Thyroid gland (tissue), 4 donors: Measurements from ENCODE around the gene ARHGEF26. TPM values are rescaled to one million over a fixed set of nuclear protein-coding genes. Genes with fewer than 3 reads are reported as not detected.

ENCODE experiments used
- DNase-seq, 2 donors: peaks; one replicate each; pipeline ENCODE4 v3.0.0-alpha.2; 2019
- H3K27ac ChIP-seq, 3 donors: fragments of 200-600 bp; sonication (generic); 1 replicate in 2 of 3; 2 replicates in 1 of 3; pipeline ENCODE4 v1.5.1; 2016 to 2019; ENCODE audit warnings: mild to moderate bottlenecking in 1 of 3, moderate library complexity in 1 of 3
- H3K27me3 ChIP-seq: fragments of 200-600 bp; sonication (generic); one replicate; pipeline ENCODE4 v1.5.1; 2019
- H3K36me3 ChIP-seq, 2 donors: fragments of 200-600 bp; sonication (generic); one replicate each; pipeline ENCODE4 v1.5.1; 2016 to 2019
- H3K4me1 ChIP-seq, 2 donors: fragments of 200-600 bp; sonication (generic); one replicate each; pipeline ENCODE4 v1.5.1; 2017 to 2019
- H3K4me3 ChIP-seq, 3 donors: fragments of 200-600 bp; sonication (generic); replicated peaks in 1 of 3; 1 replicate in 2 of 3; 2 replicates in 1 of 3; pipeline ENCODE4 v1.5.1; 2016; ENCODE audit warnings: mild to moderate bottlenecking in 1 of 3
- H3K9me3 ChIP-seq: fragments of 200-600 bp; sonication (generic); one replicate; pipeline ENCODE4 v1.5.1; 2017
- POLR2A ChIP-seq, 2 donors: fragments of 450-650 bp; IDR thresholded peaks; one replicate each; pipeline ENCODE4 v1.6.1; 2017; ENCODE audit warnings: antibody characterized with exemption in 2 of 2, mild to moderate bottlenecking in 2 of 2, moderate library complexity in 1 of 2
- WGBS, 2 donors: methylation state at CpG; one replicate each; pipeline ENCODE4 v1.1.5; 2017; 5-methylcytosine and 5-hydroxymethylcytosine counted together
- intact Hi-C: fragments of 100-400 bp; cut with DNase I; formaldehyde crosslinking; loops from one replicate; pipeline ENCODE4 v1.15.1; 2023
- total RNA-seq, 4 donors: library from RNA; depleted of rRNA; stranded (reverse); fragments of >200 nt; gene quantifications; one replicate each; pipeline ENCODE4 v1.2.3, GENCODE V29; 2016
- TF ChIP-seq, protein P1 (sequence below), 6 experiments: fragments of 200-600 bp in 3 of 6; fragments of 450-650 bp in 3 of 6; sonication (generic) in 3 of 6; IDR thresholded peaks; one replicate each; pipeline ENCODE4 v1.5.1; 2016 to 2019; ENCODE audit warnings: antibody characterized with exemption in 6 of 6, mild to moderate bottlenecking in 2 of 6, inconsistent platforms in 1 of 6, moderate library complexity in 1 of 6

The ARHGEF26 gene
- total RNA-seq, 4 donors from 2014 or later, result 15.8 to 18.0 (median 16.9) TPM

- H3K4me3 ChIP-seq, result no peak overlapping the region
Measured at GRCh38 chr3:154130540-154130939, 9.3 kb downstream of the ARHGEF26 start.

DNA sequence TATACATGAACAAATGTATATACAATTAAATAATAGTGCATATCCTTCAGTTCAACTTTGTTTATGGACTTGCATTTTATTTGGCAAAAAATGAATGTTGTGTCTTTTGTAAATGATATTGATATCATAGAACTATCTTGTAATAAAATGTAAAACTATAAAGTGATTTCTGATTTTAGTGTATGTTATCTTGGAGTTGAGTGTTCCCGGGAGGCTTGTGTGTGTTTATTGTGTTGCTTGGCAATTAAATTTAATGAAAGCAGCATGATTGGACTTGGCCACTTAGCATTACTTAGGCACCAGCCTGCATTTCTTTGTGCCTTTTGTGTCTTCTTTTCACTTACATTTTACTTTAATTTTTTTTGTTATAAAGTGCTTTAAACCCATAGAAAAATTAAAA lies 10.6 kb downstream of the ARHGEF26 start:
- no peaks in the 10 kb centered on the region for H3K27me3 ChIP-seq
- no peak overlapping the region for H3K4me3 ChIP-seq
- 76 to 77% methylated on average over 1 of the region's 1 CpG for WGBS, 2 donors
- no peaks in the 10 kb centered on the region for H3K9me3 ChIP-seq
- no peak overlapping the region for H3K27ac ChIP-seq
- DNase-seq, result no peak
- intact Hi-C loops, result loop anchor here (10.0 kb wide), 1 partner anchor 113 kb away; no protein-coding TSS in a partner anchor
- no peaks in the 10 kb centered on the region for H3K4me1 ChIP-seq
- H3K36me3 ChIP-seq, result no peaks in the 10 kb centered on the region
- TF ChIP-seq, protein P1, sequence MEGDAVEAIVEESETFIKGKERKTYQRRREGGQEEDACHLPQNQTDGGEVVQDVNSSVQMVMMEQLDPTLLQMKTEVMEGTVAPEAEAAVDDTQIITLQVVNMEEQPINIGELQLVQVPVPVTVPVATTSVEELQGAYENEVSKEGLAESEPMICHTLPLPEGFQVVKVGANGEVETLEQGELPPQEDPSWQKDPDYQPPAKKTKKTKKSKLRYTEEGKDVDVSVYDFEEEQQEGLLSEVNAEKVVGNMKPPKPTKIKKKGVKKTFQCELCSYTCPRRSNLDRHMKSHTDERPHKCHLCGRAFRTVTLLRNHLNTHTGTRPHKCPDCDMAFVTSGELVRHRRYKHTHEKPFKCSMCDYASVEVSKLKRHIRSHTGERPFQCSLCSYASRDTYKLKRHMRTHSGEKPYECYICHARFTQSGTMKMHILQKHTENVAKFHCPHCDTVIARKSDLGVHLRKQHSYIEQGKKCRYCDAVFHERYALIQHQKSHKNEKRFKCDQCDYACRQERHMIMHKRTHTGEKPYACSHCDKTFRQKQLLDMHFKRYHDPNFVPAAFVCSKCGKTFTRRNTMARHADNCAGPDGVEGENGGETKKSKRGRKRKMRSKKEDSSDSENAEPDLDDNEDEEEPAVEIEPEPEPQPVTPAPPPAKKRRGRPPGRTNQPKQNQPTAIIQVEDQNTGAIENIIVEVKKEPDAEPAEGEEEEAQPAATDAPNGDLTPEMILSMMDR (IDR thresholded peaks at IDR 0.05), result no peak
- TF ChIP-seq POLR2A (IDR thresholded peaks at IDR 0.05), result no peak

More at GRCh38 chr3:154130540-154130939, 9.3 kb downstream of the ARHGEF26 start:
- no peak overlapping the region for H3K27ac ChIP-seq
- no peaks in the 10 kb centered on the region for H3K27me3 ChIP-seq
- intact Hi-C loops, result loop anchor here (10.0 kb wide), 1 partner anchor 114 kb away; no protein-coding TSS in a partner anchor
- no peaks in the 10 kb centered on the region for H3K4me1 ChIP-seq
- no peaks in the 10 kb centered on the region for H3K36me3 ChIP-seq
- no peak for TF ChIP-seq POLR2A (IDR thresholded peaks at IDR 0.05)
- TF ChIP-seq, protein P1 (IDR thresholded peaks at IDR 0.05), result no peak
- no peaks in the 10 kb centered on the region for H3K9me3 ChIP-seq
- no peak for DNase-seq
- 79 to 86% methylated on average over 3 of the region's 3 CpGs for WGBS, 2 donors

GRCh38 chr3:154132777-154133375 lies 11.7 kb downstream of the ARHGEF26 start:
- Histone ChIP-seq H3K27ac (no peak overlapping the region), H3K4me1 (no peaks in the 10 kb centered on the region), H3K9me3 (no peaks in the 10 kb centered on the region), H3K27me3 (no peaks in the 10 kb centered on the region), H3K36me3 (no peaks in the 10 kb centered on the region), H3K4me3 (no peak overlapping the region)
- WGBS, 2 donors, result 91 to 92% methylated on average over 6 of the region's 6 CpGs
- no peak for TF ChIP-seq POLR2A (IDR thresholded peaks at IDR 0.05)
- TF ChIP-seq, protein P1 (IDR thresholded peaks at IDR 0.05), result no peak
- intact Hi-C loops, result loop anchor here (10.0 kb wide), 1 partner anchor 112 kb away; no protein-coding TSS in a partner anchor
- no peak for DNase-seq

DNA sequence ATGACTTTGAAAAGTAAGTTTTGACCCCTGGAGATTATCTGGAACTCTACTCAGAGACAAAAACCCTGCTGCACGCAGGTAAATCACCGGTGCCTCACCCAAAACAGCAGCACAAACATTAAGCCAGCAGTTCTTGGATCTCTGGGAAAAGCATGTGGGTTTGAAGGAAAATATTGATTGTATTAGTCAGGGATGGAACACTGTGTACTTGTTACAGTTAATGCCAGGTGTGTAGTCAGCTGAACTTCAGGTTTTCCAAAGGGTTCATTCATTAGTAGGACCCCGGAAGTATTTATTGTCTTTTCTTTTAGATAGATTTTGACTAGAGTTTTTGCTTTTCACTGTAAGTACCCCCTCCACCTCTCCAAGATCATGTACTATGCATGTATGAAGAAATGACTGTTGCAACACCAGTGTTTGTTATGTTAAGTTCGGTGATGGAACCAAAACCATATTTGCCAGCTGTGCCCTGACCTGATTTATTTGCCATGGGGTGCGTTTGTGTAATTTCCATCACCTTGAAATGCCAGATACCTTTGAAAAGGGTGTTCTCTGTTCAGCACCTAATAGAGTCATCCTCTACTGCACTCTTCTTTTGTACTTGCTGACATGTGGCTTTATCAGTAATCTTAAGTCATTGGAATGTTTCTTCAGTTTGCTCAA lies 14.5 kb downstream of the ARHGEF26 start:
- TF ChIP-seq, protein P1 (IDR thresholded peaks at IDR 0.05), result no peak
- TF ChIP-seq POLR2A (IDR thresholded peaks at IDR 0.05), result no peak
- intact Hi-C loops, result loop anchor here (10.0 kb wide), 1 partner anchor 109 kb away; no protein-coding TSS in a partner anchor
- Histone ChIP-seq H3K4me1 (no peaks in the 10 kb centered on the region), H3K27ac (no peak overlapping the region), H3K36me3 (no peaks in the 10 kb centered on the region), H3K27me3 (no peaks in the 10 kb centered on the region), H3K4me3 (no peak overlapping the region), H3K9me3 (no peaks in the 10 kb centered on the region)
- WGBS, 2 donors, result 90 to 91% methylated on average over 5 of the region's 5 CpGs
- no peak for DNase-seq

GRCh38 chr3:154137036-154137435 lies 15.8 kb downstream of the ARHGEF26 start:
- Histone ChIP-seq H3K27me3 (no peaks in the 10 kb centered on the region), H3K4me1 (no peaks in the 10 kb centered on the region), H3K9me3 (no peaks in the 10 kb centered on the region), H3K36me3 (no peaks in the 10 kb centered on the region), H3K27ac (no peak overlapping the region), H3K4me3 (no peak overlapping the region)
- TF ChIP-seq POLR2A (IDR thresholded peaks at IDR 0.05), result no peak
- TF ChIP-seq, protein P1 (IDR thresholded peaks at IDR 0.05), result no peak
- DNase-seq, result no peak
- intact Hi-C loops, result loop anchor here (10.0 kb wide), 1 partner anchor 108 kb away; no protein-coding TSS in a partner anchor
- WGBS, 2 donors, result 87 to 96% methylated on average over 5 of the region's 5 CpGs
